HFF-Myc (cell line): Measurements from ENCODE around the gene PRPF6.
A peak's percentile ranks its signal among the peaks of the same experiment; 100 is the strongest.

Source experiments
- DNase-seq: peaks from one replicate; pipeline ENCODE4 v3.0.0-alpha.2; 2011; ENCODE audit warnings: low read depth; ENCODE audit errors: extremely low read depth
- H3K4me3 ChIP-seq: replicated peaks from 2 replicates; pipeline ENCODE4 v1.5.1; 2011; ENCODE audit warnings: low read depth, mild to moderate bottlenecking, control low read depth, low read length
- CTCF ChIP-seq: IDR thresholded peaks from 2 replicates; pipeline ENCODE4 v1.5.1; 2012; ENCODE audit warnings: mild to moderate bottlenecking, low read depth, low read length, control low read depth; ENCODE audit errors: missing control alignments

Gene PRPF6

GRCh38 chr20:64042054-64042781, 61.3 kb downstream of the PRPF6 start:
- no peak for DNase-seq
- peak overlapping the region; percentile 21; the same call in 1 of the 2 replicates for H3K4me3 ChIP-seq
- no peak for TF ChIP-seq CTCF

GRCh38 chr20:64043768-64044167, 62.8 kb downstream of the PRPF6 start:
- no peak overlapping the region for H3K4me3 ChIP-seq
- no peak for TF ChIP-seq CTCF
- DNase-seq = no peak

- TF ChIP-seq CTCF = no peak
- DNase-seq = no peak
- no peak overlapping the region for H3K4me3 ChIP-seq
Measured at GRCh38 chr20:64044484-64045247, 63.7 kb downstream of the PRPF6 start.

- no peak for TF ChIP-seq CTCF
- no peak for DNase-seq
- no peak overlapping the region for H3K4me3 ChIP-seq
Measured at GRCh38 chr20:64045346-64046011, 64.5 kb downstream of the PRPF6 start.

- no peak for TF ChIP-seq CTCF
Measured at GRCh38 chr20:64047046-64047389, 66.1 kb downstream of the PRPF6 start.

GRCh38 chr20:64047968-64048401, 67.1 kb downstream of the PRPF6 start:
- no peak overlapping the region for H3K4me3 ChIP-seq
- TF ChIP-seq CTCF = no peak
- no peak for DNase-seq

More at GRCh38 chr20:64047046-64047389, 66.1 kb downstream of the PRPF6 start:
- H3K4me3 ChIP-seq = no peak overlapping the region
- no peak for DNase-seq
